GM23248 (cell line): ENCODE measurements around the gene NKAIN1.

Experiments used
- EZH2 ChIP-seq: fragments of 200-600 bp; sonication (generic); IDR thresholded peaks from 2 replicates; pipeline ENCODE4 v1.6.1; 2018; ENCODE audit warnings: antibody characterized with exemption, mild to moderate bottlenecking; ENCODE audit not compliant: insufficient read depth, poor library complexity, severe bottlenecking
- EZH2phosphoT487 ChIP-seq: fragments of 200-600 bp; sonication (generic); IDR thresholded peaks from 2 replicates; pipeline ENCODE4 v1.6.1; 2018; ENCODE audit warnings: antibody characterized with exemption, moderate library complexity, mild to moderate bottlenecking, low read depth; ENCODE audit not compliant: insufficient read depth

DNA sequence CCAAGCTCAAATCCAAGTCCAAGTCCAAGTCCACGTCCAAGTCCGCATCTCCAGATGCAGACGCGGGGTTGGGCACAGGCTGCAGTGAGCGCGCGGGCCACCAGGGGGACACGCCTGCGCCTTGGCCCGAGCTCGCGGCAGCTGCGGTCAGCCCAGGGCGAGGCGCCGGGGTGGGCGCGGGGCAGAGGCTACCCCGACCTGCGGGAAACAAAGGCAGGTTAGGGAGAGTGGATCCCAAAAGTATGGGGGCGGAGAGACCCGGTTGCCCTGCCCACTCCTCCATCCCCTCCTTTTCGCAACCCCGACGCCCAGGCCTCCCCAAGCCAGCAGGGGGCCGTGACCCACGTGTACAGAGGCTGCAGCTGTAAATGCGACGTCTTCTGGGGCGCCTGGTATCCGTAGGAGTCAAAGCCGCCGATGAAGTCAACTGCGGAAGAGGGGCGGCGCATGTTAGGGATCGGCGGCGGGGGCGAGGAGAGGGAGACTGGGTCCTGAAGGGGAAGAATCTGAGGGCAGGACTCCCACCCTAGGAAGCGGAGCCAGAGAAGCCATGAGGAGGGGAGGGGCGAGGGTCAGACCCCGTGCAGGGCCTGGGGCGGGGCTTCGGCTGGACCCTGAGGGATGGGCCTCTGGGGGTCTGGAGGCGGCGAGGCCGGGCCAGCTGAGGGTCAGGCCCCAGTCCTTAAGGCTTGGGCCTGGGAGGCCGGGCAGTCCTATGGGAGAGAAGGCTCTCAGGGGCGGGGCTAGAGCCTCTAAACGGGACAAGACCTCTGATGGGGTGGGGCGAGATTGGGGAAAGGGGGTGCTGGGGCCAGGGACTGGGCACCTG is 58.0 kb downstream of the NKAIN1 start:
- no peak for TF ChIP-seq EZH2
- TF ChIP-seq EZH2phosphoT487, result no peak
